DOHH2 (cell line): ENCODE measurements around the gene RNF123.

Experiments
- H3F3A ChIP-seq: fragments of 200-600 bp; sonication (generic), shearing (Covaris generic); 2 replicates; pipeline ENCODE4 v1.6.0; 2016; ENCODE audit warnings: antibody characterized with exemption, mild to moderate bottlenecking; ENCODE audit not compliant: control insufficient read depth, insufficient read depth
- H3K27ac ChIP-seq: fragments of 200-600 bp; sonication (generic); 2 replicates; pipeline ENCODE4 v1.5.1; 2014; ENCODE audit warnings: low read depth, mild to moderate bottlenecking, low read length, moderate library complexity
- H3K27me3 ChIP-seq: fragments of 200-600 bp; sonication (generic); 2 replicates; pipeline ENCODE4 v1.6.1; 2014; ENCODE audit warnings: mild to moderate bottlenecking, low read length, mixed read lengths; ENCODE audit not compliant: control insufficient read depth
- H3K36me3 ChIP-seq: fragments of 200-600 bp; sonication (generic); 2 replicates; pipeline ENCODE4 v1.6.1; 2014; ENCODE audit warnings: mild to moderate bottlenecking, low read length, moderate library complexity, mixed read lengths; ENCODE audit not compliant: control insufficient read depth
- H3K4me1 ChIP-seq: fragments of 200-600 bp; sonication (generic); 2 replicates; pipeline ENCODE4 v1.6.1; 2014; ENCODE audit warnings: mild to moderate bottlenecking, low read length, mixed read lengths; ENCODE audit not compliant: control insufficient read depth
- H3K4me2 ChIP-seq: fragments of 200-600 bp; sonication (generic); 2 replicates; pipeline ENCODE4 v1.6.0; 2014; ENCODE audit warnings: mild to moderate bottlenecking, low read length, moderate library complexity
- H3K4me3 ChIP-seq: fragments of 200-600 bp; sonication (generic); 2 replicates; pipeline ENCODE4 v1.5.1; 2014; ENCODE audit warnings: mild to moderate bottlenecking, low read length, mixed read lengths
- H3K79me2 ChIP-seq: fragments of 200-600 bp; sonication (generic); 2 replicates; pipeline ENCODE4 v1.6.1; 2014; ENCODE audit warnings: mild to moderate bottlenecking, low read length, mixed read lengths; ENCODE audit not compliant: control insufficient read depth
- H3K9me2 ChIP-seq: fragments of 200-600 bp; sonication (generic); replicated peaks from 2 replicates; pipeline ENCODE4 v1.6.1; 2014; ENCODE audit warnings: mild to moderate bottlenecking, low read length, mixed read lengths; ENCODE audit not compliant: control insufficient read depth
- H3K9me3 ChIP-seq: fragments of 200-600 bp; sonication (generic); 2 replicates; pipeline ENCODE4 v1.6.1; 2014; ENCODE audit warnings: antibody characterized with exemption, low read length, mixed read lengths; ENCODE audit not compliant: control insufficient read depth, insufficient read depth
- H4K20me1 ChIP-seq: fragments of 200-600 bp; sonication (generic); 2 replicates; pipeline ENCODE4 v1.6.0; 2014; ENCODE audit warnings: low read depth, mild to moderate bottlenecking, antibody characterized with exemption, low read length, moderate library complexity; ENCODE audit not compliant: control insufficient read depth, insufficient read depth
- CTCF ChIP-seq: fragments of 200-600 bp; sonication (generic); IDR thresholded peaks from one replicate; pipeline ENCODE4 v1.5.1; 2014; ENCODE audit warnings: antibody characterized with exemption, mild to moderate bottlenecking, low read depth, low read length; ENCODE audit not compliant: poor library complexity, severe bottlenecking
- EZH2phosphoT487 ChIP-seq: fragments of 200-600 bp; sonication (generic); IDR thresholded peaks from 2 replicates; pipeline ENCODE4 v1.6.1; 2017; ENCODE audit warnings: borderline replicate concordance, mild to moderate bottlenecking, antibody characterized with exemption, low read length, moderate library complexity, mixed read lengths

Gene RNF123

GRCh38 chr3:49712631-49713317, 23.4 kb downstream of the RNF123 start:
- Histone ChIP-seq H3K4me3 (no peak overlapping the region), H3K27ac (no peak overlapping the region), H3K4me1 (no peaks in the 10 kb centered on the region), H3K27me3 (no peaks in the 10 kb centered on the region), H3F3A (no peaks in the 10 kb centered on the region), H3K9me3 (no peaks in the 10 kb centered on the region), H4K20me1 (no peaks in the 10 kb centered on the region), H3K79me2 (no peaks in the 10 kb centered on the region), H3K4me2 (no peak overlapping the region), H3K9me2 (no peaks in the 10 kb centered on the region), H3K36me3 (0 out of 2 replicates have a peak, but pooled peaks cover 4% of the 10 kb centered on the region)
- no peak for TF ChIP-seq EZH2phosphoT487
- no peak for TF ChIP-seq CTCF

DNA sequence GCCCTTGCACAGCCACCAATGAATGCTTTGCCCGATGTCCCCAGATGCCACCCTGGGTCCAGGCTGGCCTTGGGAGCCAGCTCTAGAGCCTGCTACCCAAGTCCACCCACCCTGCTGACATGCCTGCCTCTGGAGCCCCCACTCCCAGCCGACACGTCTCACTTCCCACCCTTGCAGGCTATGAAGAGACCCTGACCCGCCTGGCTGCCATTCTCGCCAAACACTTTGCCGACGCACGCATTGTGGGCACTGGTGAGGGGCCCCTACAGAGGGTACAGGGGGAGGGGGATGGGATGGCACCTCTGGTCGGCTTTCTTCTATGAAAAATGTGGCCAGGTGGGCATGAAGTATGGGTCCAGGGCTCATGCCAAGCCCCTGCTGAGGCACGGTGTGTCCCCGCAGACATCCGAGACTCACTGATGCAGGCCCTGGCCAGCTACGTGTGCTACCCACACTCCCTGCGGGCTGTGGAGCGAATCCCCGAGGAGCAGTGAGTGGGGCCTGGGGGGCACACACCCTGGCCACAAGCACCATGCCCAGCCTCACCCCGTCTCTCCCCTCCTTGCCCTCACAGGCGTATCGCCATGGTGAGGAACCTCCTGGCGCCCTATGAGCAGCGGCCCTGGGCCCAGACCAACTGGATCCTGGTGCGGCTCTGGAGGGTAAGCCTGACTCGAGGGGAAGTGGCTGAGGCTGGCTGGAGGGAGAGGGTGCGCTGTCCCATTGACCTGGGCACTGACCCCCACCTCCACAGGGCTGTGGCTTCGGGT, 24.2 kb downstream of the RNF123 start:
- Histone ChIP-seq H3K9me3 (no peaks in the 10 kb centered on the region), H3K27ac (no peak overlapping the region), H3K9me2 (no peaks in the 10 kb centered on the region), H3K36me3 (peaks cover 10% of the 10 kb centered on the region; the same call in 1 of the 2 replicates), H3K4me2 (no peak overlapping the region), H3K4me1 (peaks cover 1% of the 10 kb centered on the region; the same call in 1 of the 2 replicates), H3K4me3 (no peak overlapping the region), H3K79me2 (no peaks in the 10 kb centered on the region), H3F3A (no peaks in the 10 kb centered on the region), H3K27me3 (no peaks in the 10 kb centered on the region), H4K20me1 (no peaks in the 10 kb centered on the region)
- TF ChIP-seq CTCF (no peak), EZH2phosphoT487 (no peak)

GRCh38 chr3:49714728-49715550, 25.6 kb downstream of the RNF123 start:
- no peak overlapping the region for H3K27ac ChIP-seq
- no peaks in the 10 kb centered on the region for H3K79me2 ChIP-seq
- H3K4me1 ChIP-seq = peaks cover 14% of the 10 kb centered on the region
- H4K20me1 ChIP-seq = no peaks in the 10 kb centered on the region
- peaks cover 10% of the 10 kb centered on the region; the same call in 1 of the 2 replicates for H3K36me3 ChIP-seq
- no peaks in the 10 kb centered on the region for H3F3A ChIP-seq
- no peak overlapping the region for H3K4me3 ChIP-seq
- H3K27me3 ChIP-seq = no peaks in the 10 kb centered on the region
- TF ChIP-seq EZH2phosphoT487 (no peak), CTCF (no peak)
- no peak overlapping the region for H3K4me2 ChIP-seq
- H3K9me2 ChIP-seq = no peaks in the 10 kb centered on the region
- no peaks in the 10 kb centered on the region for H3K9me3 ChIP-seq
